ENCODE data around the gene AGBL1.

Gene AGBL1

GRCh38 chr15:86905625-86906256, 826.1 kb downstream of the AGBL1 start:
- TF ChIP-seq ZBTB7A (IDR thresholded peaks at IDR 0.05; ENCODE audit: low read depth) (no peak), USF1 (IDR thresholded peaks at IDR 0.05) (no peak), CREB1 (IDR thresholded peaks at IDR 0.05; ENCODE audit: low read depth) (no peak), REST (IDR thresholded peaks at IDR 0.05; ENCODE audit: low read depth) (no peak), FOXM1 (IDR thresholded peaks at IDR 0.05; ENCODE audit: borderline replicate concordance, low read depth) (no peak), CEBPB (IDR thresholded peaks at IDR 0.05) (no peak), EP300 (IDR thresholded peaks at IDR 0.05; ENCODE audit: borderline replicate concordance) (no peak), RAD21 (IDR thresholded peaks at IDR 0.05; ENCODE audit: low read depth) (no peak), NFIC (IDR thresholded peaks at IDR 0.05) (no peak), TCF12 (IDR thresholded peaks at IDR 0.05; ENCODE audit: low read depth) (no peak), TAF1 (IDR thresholded peaks at IDR 0.05; ENCODE audit: low read depth) (no peak), EGR1 (IDR thresholded peaks at IDR 0.05) (no peak), YY1 (IDR thresholded peaks at IDR 0.05; ENCODE audit: low read depth) (no peak)

- TF ChIP-seq EGR1 (IDR thresholded peaks at IDR 0.05) (no peak), TAF1 (IDR thresholded peaks at IDR 0.05; ENCODE audit: low read depth) (no peak), TCF12 (IDR thresholded peaks at IDR 0.05; ENCODE audit: low read depth) (no peak), MAX (IDR thresholded peaks at IDR 0.05) (no peak), YY1 (IDR thresholded peaks at IDR 0.05; ENCODE audit: low read depth) (no peak), USF1 (IDR thresholded peaks at IDR 0.05) (no peak), CREB1 (IDR thresholded peaks at IDR 0.05; ENCODE audit: low read depth) (no peak), RAD21 (IDR thresholded peaks at IDR 0.05; ENCODE audit: low read depth) (no peak), CEBPB (IDR thresholded peaks at IDR 0.05) (no peak), TEAD4 (IDR thresholded peaks at IDR 0.05) (no peak), NFIC (IDR thresholded peaks at IDR 0.05) (no peak), REST (IDR thresholded peaks at IDR 0.05; ENCODE audit: low read depth) (no peak), FOXM1 (IDR thresholded peaks at IDR 0.05; ENCODE audit: borderline replicate concordance, low read depth) (no peak), ZBTB7A (IDR thresholded peaks at IDR 0.05; ENCODE audit: low read depth) (no peak), EP300 (IDR thresholded peaks at IDR 0.05; ENCODE audit: borderline replicate concordance) (no peak)
These were observed 826.7 kb downstream of the AGBL1 start for GRCh38 chr15:86906376-86906775.

GRCh38 chr15:86911022-86911421, 831.4 kb downstream of the AGBL1 start:
- TF ChIP-seq REST (IDR thresholded peaks at IDR 0.05; ENCODE audit: low read depth): no peak
- no peak for TF ChIP-seq CREB1 (IDR thresholded peaks at IDR 0.05; ENCODE audit: low read depth)
- TF ChIP-seq CEBPB (IDR thresholded peaks at IDR 0.05): no peak
- TF ChIP-seq TCF12 (IDR thresholded peaks at IDR 0.05; ENCODE audit: low read depth): no peak
- no peak for TF ChIP-seq TEAD4 (IDR thresholded peaks at IDR 0.05)
- TF ChIP-seq MAX (IDR thresholded peaks at IDR 0.05): no peak
- TF ChIP-seq TAF1 (IDR thresholded peaks at IDR 0.05; ENCODE audit: low read depth): no peak
- no peak for TF ChIP-seq FOXM1 (IDR thresholded peaks at IDR 0.05; ENCODE audit: borderline replicate concordance, low read depth)
- no peak for TF ChIP-seq EGR1 (IDR thresholded peaks at IDR 0.05)
- TF ChIP-seq EP300 (IDR thresholded peaks at IDR 0.05; ENCODE audit: borderline replicate concordance): no peak
- no peak for TF ChIP-seq RAD21 (IDR thresholded peaks at IDR 0.05; ENCODE audit: low read depth)
- TF ChIP-seq ZBTB7A (IDR thresholded peaks at IDR 0.05; ENCODE audit: low read depth): no peak
- TF ChIP-seq YY1 (IDR thresholded peaks at IDR 0.05; ENCODE audit: low read depth): no peak

- TF ChIP-seq TAF1 (IDR thresholded peaks at IDR 0.05; ENCODE audit: low read depth): no peak
- no peak for TF ChIP-seq USF1 (IDR thresholded peaks at IDR 0.05)
- no peak for TF ChIP-seq CREB1 (IDR thresholded peaks at IDR 0.05; ENCODE audit: low read depth)
- no peak for TF ChIP-seq CEBPB (IDR thresholded peaks at IDR 0.05)
These were observed 833.0 kb downstream of the AGBL1 start for GRCh38 chr15:86912661-86913060.

Measured in Ishikawa (cell line).